NOMO-1 treated with dmso at 0.1 percent for 144 hours (cell line): Measurements from ENCODE around the gene PRKRA.
A peak's percentile ranks its signal among the peaks of the same experiment; 100 is the strongest.
"Not testable (repeated sequence)": the region's sequence is repeated elsewhere in the genome, so short reads cannot be mapped to it uniquely, and the experiment has no call there.

Experiments
- DNase-seq: peaks from one replicate; lab custom pipeline; 2025; ENCODE audit not compliant: unreplicated experiment; lab: John Stamatoyannopoulos, UW

PRKRA gene

DNA sequence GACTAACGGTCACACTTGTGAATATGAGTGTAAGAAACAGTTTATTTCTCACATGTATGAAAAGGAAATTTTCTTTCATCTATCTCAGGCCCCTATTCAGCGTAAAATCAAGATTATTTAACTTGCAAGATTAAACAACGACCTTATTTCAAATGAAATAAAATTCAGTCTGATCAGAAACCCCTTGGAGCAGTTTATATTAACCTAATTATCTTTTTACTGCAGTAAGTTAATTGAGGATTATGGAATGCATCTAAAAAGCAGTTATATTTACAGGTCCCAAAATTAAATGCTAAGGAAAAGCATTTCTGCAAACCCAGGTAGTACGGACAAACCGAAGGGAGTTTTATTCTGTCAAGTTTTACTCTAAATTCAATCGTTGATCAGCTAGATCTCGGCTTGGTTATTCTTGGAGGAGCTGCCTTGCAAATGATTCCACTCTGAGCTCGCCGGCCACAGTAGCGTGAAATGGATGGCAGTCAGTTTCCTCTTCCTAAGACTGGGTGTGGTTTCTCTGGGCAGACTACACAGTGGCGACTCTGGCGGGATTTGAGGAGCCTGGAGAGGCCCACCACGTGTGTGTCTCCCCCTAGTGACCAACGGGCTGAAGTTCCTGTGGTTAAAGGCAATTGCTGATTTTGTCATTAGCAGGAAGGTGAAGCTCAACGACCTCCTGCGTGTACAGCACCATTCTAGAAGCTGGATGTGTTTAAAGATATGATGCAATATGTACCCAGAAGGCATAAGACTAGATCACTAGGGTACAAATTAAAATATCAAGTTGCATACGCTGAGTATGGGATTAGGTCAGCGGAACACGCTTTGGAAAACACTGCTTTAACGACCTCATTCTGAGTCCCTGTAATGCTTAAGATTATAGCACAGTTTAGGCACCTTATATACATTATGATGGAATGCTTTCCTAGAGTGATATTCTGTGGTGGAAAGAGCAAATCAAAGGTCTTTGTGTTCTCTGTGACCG lies 36.4 kb downstream of the PRKRA start:
- peak; percentile 97 for DNase-seq

DNA sequence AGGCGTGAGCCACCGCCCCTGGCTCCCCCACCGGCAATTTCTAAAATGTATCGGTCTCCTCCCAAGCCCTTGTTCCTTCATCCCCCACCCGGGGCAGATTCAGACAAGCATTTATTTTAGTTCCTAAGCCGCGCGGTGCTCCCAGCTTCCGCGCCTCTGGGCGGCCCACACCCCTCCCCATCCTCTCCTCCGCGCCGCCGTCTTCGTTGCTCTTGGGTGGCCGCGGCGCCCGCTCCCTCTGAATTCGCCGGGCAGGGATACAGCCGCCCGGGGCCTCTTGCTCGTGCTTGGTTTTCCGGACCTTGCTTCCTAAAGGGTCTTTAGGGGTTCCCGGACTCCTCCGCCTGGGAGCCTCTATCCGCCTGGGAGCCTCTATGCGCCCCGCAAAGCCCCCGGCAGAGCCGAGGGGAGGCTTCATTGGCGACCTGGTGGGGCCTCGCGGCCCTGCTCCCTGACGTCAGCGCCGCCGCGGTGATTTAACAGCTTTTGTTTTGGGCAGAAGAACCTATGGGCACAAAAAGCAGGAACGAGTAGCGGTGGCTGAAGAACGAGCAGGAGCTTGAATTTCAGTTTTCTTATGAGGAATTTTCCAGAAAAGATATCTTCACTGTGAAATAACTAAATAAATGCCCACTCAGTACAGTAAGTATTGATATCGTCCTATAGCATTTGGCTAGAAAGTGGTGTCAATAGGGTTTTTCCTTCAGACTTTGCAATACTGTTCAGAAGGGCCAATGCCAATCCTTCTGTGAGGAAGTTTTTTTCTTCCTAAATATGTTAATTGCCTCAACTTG lies 37.3 kb downstream of the PRKRA start:
- peak; percentile 83 for DNase-seq

DNA sequence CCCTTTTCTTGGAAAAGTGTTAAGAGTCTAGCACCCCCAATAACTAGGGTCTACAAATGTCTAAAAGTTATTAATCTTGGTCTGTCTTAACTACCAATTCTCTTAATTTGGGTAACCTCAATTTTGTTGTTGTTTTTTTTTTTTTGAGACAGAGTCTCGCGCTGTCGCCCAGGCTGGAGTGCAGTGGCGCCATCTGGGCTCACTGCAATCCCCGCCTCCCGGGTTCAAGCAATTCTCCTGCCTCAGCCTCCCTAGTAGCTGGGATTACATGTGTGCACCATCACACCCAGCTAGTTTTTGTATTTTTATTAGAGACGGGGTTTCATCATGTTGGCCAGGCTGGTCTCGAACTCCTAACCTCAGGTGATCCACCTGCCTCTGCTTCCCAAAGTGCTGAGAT lies 38.5 kb downstream of the PRKRA start:
- DNase-seq: not testable (repeated sequence)

DNA sequence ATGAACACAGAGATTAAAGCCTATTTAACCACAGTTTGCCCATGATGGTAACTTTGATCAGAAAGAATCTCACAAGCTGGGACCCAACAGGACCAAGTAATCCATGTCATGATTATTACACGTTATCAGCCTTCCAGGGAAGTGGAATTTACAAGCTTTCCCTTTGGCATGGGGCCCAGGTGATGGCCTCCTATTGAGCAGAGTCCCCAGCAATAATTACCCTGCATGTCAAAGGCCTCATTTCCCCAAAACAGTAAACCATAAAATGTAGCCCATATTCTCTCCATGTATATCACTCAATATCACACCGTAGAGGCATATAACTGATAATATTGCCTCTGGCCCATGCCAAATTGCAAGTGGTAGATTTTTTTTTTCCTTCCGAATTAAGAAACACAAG lies 38.9 kb downstream of the PRKRA start:
- no peak for DNase-seq

DNA sequence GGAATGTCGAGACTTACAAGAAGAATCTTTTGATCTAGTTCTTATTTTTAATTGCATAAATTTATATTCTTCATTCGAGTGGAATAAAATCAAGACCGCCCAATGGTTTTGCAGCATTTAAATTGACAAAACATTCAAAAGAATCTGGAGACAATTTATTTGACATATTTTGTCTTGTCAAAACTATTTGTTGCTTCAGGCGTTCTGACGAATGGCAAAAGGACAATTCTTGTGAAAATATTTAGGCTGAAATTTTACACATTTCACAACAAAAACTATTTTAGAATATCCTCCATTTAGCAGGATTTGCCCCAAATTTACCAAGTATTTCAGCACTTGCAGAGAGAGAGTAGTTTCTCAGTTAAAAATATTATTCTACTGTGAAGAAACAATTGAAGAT lies 41.7 kb downstream of the PRKRA start:
- no peak for DNase-seq

DNA sequence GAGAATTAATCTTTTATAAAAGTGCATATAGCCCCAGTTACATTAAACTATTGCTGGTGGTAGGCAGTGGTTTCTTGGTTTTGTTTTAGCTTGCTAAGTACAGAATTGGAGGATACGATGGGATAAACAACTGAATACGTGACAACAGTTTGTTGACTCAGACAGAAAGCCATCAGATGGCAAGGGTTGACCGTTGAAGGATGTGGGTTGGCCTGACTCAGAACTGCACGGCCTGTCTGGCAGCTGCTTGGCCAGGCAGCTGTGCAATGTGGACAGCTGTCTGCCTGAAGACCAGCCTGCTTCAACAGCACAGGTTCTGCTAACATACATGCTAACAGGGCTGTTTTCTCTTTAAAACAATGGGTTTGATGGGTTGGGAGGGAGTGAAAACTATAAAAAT lies 46.6 kb downstream of the PRKRA start:
- no peak for DNase-seq

DNA sequence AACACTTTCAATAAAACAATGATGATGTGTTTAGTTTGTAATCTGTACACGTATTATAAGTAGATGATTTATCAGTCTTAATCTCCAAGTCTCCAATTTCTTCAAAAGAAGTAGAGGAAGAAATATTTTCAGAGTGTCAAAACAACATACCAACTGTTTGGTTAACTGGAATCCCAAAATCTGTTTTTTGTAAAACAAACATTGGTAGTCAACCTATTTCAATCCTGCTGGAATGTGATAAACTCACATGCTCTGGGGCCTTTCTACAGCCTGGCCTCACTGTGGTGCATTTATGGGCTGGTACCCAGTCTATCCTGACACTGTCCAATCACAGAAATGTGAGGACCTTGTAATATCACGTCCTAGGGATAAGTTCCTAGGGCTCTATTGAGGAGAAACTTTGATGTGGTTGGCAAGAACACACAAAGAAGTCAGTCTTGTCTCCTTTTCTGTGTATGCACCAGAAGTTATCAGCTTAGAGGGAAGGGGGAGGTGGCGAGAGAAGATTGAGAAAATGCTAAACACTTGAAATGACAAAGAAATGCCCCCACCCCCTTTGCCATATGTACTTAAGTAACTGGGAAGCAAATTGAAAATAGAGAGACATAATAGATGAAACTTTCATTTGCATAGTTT lies 47.2 kb downstream of the PRKRA start:
- no peak for DNase-seq

DNA sequence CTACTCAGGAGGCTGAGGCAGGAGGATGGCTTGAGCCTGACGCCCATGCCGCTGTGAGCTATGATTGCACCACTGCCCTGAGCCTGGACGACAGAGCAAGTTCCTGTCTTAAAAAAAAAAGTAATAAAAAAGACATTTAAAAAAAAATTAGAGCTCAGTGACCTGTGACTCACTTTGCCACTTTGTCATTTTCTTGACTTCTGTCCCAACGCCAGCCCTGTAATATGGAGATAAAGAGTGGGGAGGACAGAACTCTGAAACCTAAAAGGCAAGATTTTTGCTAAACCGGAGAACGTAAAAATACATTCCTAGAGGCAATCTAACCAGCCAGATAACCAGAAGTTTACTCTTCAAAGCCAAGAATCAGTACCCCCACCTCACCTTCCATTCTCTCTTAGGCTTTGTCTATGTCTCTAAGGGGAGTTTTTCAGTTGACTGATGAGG lies 49.0 kb downstream of the PRKRA start:
- DNase-seq: no peak

DNA sequence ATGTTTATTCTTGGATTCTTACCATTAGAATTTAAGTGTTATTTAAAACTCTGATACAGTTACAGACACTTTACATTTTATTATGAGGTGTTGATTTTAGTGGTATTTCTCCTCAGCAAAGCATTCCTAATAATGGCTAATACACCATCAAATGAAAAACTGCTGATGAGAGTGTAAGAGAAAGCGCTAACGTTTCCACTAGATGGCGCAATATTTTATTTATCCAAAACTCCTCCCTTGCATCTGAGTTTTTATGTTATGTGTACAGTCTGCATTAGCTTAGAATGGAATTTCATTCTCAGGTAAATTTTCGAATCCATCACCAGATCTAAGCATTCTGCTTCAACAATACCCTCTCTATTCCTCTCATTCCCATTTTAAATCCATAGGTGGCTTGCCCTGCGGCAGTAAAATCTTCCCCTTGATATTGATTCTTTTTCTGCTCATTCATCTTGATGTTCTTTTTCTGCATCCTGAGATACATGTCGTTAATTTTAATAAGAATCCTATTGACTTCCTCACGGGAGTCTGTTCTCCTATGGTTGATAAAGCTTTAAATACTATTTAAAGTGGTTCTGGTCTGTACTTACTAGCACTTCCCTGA lies 53.9 kb downstream of the PRKRA start:
- no peak for DNase-seq

DNA sequence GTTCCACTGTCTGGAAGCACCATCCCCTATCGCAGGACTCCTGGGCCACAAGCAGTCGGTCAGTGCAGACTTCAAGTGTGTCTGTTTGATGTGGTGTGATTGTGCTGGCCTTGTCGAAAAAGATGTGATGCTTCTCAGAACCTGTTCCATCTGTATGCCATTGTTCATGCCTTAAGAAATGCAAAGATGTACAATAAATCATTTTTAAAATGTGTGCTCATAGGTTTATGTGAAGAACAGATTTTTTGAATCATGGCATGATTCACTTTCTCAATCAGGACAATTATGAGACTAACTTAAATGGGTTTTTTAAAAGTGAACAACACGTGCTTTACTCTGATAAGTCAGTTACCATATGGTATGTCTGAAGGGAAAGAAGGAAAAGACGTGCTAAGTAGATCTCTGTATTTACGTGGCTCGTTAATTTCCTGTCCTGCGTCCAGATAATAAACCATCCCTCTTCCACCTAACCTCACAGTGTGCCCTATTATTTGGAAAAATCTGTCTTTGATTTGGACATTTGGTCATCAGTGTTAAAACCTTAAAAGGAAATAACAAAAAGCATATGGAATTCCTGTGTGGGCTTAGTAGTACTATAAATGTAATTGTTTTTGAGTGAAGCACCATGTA lies 54.9 kb downstream of the PRKRA start:
- DNase-seq: no peak

DNA sequence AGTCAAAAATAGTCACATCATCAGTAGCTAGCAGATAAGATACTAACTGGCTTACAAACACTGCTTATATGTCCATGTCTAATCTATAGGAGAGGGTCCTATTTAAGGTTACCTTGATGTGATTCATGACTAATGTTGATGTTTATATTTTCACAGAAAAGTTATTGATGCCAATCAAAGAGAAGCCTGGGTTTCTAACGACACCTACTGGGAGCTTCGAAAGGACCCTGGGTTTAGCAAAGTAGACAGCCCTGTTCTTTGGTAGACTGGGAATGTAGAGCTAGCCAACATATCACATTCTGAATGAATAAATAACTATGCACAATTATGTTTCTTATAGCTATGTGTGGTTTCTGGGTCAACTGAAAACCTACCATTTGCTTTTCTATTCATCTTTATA lies 55.7 kb downstream of the PRKRA start:
- no peak for DNase-seq

DNA sequence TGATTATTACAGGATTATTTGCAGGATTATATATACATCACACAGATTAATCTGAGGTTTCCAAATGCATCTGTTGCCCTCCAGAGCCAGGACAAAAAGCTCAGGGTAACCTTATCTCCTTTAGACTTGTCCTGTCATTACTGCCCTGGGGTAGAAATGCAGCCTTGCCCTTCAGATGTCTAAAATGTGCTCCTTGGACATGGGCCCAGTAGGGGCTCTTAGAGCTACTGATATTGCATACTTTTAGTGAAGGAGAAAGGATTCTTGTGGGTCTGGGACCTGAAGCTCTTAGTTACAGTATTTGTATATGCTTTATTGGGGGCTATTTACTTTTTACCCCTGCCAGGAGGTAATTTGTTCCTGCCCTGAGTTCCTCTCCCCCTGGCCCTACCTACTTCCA lies 56.1 kb downstream of the PRKRA start:
- no peak for DNase-seq

DNA sequence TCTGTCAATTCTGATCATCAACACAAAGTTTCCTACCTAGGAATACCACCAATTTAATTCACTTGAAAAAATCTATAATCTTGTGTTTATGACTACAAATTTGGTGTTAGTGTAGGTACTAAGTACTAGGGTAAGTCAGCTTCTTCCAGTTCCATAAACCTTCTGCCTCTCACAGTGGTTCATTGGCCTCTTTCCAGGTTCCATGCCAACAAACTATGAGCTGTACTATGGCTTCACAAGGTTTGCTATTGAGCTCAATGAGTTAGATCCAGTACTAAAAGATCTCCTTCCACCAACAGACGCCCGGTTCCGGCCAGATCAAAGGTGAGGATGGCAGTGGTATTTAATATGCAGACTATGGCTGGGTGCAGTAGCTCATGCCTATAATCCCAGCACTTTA lies 58.8 kb downstream of the PRKRA start:
- no peak for DNase-seq

DNA sequence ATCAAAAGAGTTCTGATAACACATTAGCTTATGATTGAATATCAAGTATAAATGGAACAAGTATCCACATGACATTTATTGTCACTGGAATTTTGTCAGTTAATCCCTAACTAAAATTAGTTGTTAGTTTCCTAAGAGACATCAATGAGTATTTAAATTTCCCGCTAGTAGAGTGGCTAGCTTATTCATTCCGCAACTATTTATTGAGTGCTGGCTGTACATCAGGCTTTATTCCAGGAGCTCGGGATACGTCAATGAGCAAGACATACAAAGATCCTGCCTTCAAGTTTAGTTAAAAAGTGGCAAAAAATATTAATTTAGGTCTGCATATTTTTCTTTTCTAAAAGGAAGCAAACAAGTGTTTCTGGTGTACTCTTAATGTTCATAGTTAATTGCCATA lies 59.3 kb downstream of the PRKRA start:
- no peak for DNase-seq

DNA sequence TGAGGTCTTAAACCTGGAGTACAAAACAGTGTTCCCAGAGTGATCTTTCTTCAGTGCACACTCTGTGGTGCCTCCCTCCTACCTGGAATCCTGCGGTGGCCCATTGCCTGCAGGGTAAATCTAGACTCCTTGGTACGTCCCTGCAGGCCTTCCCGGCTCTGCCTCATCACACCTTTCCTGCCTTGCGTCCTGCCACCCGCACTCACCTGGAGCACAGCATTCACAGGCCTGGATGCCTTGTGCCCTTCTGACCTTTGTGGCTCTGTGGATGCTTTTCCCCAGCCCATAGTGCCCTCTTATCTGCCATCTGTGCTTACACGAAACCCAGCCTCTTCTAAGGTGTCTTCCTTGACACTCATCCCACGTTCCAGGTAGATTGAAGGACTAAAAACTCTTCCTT lies 62.7 kb downstream of the PRKRA start:
- no peak for DNase-seq

DNA sequence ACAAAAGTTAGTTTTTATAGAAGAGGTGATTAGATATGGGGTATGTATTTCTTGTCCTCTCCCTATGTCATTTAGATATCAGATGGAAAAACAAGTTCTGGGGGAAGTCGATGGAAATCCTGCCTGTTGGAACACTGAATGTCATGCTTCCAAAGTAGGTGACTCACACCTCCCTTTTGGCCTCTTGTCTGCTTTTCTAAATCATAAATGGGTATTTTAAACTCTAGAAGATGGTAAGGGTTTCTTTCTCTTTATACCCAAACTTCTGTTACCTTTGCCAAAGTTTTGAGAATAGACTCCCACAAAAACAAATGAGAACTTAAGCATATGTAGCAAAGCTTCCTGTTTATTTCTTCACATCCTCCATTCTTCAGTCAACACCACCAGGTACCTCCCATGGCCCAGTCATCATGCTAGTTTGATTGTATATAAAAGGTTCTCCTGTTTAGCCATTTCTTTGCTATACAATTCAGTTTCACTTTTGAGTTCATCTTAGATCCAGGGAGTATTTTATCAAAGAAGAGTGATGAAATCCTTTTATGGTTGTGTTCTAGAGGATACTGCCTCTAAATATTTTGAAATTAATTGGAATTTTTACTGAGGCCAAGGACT lies 63.9 kb downstream of the PRKRA start:
- no peak for DNase-seq

DNA sequence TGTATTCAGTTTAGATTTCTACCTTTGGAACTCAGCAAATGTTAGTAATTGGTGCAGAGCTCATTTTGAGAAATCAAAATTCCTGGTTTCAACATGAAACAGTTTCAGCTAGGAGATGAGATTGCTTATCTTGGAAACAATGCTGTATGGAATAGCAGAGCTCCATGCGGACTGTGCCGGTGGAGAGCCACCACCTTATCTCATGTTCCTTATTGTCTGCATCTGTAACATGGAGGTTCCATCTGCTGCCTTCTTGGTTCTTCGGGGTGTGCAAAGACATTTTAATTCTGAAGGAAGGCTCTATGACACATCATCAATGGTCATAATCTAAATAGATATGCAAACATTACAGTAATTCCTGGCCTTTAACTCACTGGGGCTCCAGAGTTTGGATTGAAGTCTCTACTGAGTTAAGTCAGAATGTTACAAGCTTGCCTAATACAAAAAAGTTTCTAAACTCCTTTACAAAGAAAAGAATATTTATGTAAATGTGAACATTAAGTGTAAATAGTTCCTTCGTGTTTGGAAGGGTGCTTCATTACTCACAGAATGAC lies 65.3 kb downstream of the PRKRA start:
- DNase-seq: no peak

DNA sequence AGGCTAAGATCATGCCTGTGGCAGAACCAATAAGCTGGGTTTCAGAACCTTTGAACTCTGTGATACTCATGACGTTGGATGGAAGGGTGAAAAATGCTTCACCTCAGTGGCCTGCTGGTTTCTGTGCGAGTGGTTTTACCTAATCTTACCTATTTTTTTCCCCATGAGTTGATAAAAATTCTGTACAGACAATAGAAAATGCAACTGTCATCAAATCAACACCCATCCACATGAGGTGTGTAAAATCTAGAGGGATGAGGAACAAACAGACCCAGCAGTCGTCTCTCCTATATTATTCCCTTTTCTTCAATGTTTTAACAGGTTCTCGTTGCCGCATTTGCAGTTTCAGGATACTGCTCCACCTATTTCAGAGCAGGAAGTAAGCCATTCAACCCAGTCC lies 67.3 kb downstream of the PRKRA start:
- no peak for DNase-seq
